HepG2 (cell line): ENCODE results near the gene WIPF3. TPM values are rescaled to one million over a fixed set of nuclear protein-coding genes. Genes with fewer than 3 reads are reported as not detected.

Experiments
- ATAC-seq: fragments of 200-7000 bp; cut with Tn5 transposase; 3 replicates; pipeline ENCODE4 v1.9.1; 2020; ENCODE audit warnings: mild to moderate bottlenecking, moderate library complexity
- BruUV-seq: library from RNA; stranded (reverse); fragments of 400-500 nt; replicated peaks from 2 replicates; lab custom pipeline; 2021; lab: Mats Ljungman, UMichigan
- CTCF ChIA-PET: fragments of 300-600 bp; formaldehyde crosslinking; extraction: SDS; loops from one replicate; lab custom pipeline; 2021; ENCODE audit warnings: low total read pairs, inconsistent platforms, low intra/inter-chr PET ratio; lab: Yijun Ruan, JAX
- POLR2A ChIA-PET: fragments of 350-600 bp; sonication (Branson Sonifier 250); formaldehyde crosslinking; loops from one replicate; lab custom pipeline; 2020; ENCODE audit warnings: antibody characterized with exemption, inconsistent platforms; lab: Yijun Ruan, JAX
- DNase-seq: peaks from one replicate; pipeline ENCODE4 v3.0.0-alpha.2; 2015; ENCODE audit warnings: low spot score
- FAIRE-seq: peaks from 3 replicates; lab custom pipeline; 2011; peaks lifted over from hg19 to GRCh38; lab: Jason Lieb, UNC
- H2AFZ ChIP-seq: one replicate; pipeline ENCODE4 v1.6.1; 2011; ENCODE audit warnings: low read length, inconsistent platforms
- H3K27ac ChIP-seq: fragments of 300-600 bp; 3 replicates; pipeline ENCODE4 v1.8.0; 2011; ENCODE audit warnings: mixed run types, mild to moderate bottlenecking, mixed read lengths, low read length, inconsistent platforms; ENCODE audit not compliant: insufficient read depth; ENCODE audit errors: extremely low read length
- H3K27me3 ChIP-seq, 2 experiments: fragments of 200-600 bp in 1 of 2; 2 replicates in 1 of 2; 3 replicates in 1 of 2; pipeline versions ENCODE4 v1.6.0 to v1.8.0; 2011; ENCODE audit warnings: low read length in 2 of 2, mild to moderate bottlenecking in 2 of 2, moderate library complexity in 2 of 2, inconsistent platforms in 1 of 2; ENCODE audit not compliant: insufficient read depth in 2 of 2, control insufficient read depth in 1 of 2
- H3K36me3 ChIP-seq, 2 experiments: fragments of 200-600 bp in 1 of 2; replicated peaks in 1 of 2; 2 replicates in 1 of 2; 3 replicates in 1 of 2; pipeline versions ENCODE4 v1.5.1 to v1.8.0; 2011; ENCODE audit warnings: low read length in 2 of 2, inconsistent platforms in 1 of 2; ENCODE audit not compliant: insufficient read depth in 2 of 2, control insufficient read depth in 1 of 2
- H3K4me1 ChIP-seq: 2 replicates; pipeline ENCODE4 v1.5.1; 2012; ENCODE audit warnings: low read length, inconsistent platforms; ENCODE audit not compliant: insufficient read depth
- H3K4me2 ChIP-seq: 2 replicates; pipeline ENCODE4 v1.6.0; 2011; ENCODE audit warnings: low read depth, low read length, inconsistent platforms
- H3K4me3 ChIP-seq, 3 experiments: fragments of 200-600 bp in 1 of 3; sonication (generic), shearing (Covaris generic) in 1 of 3; replicated peaks in 1 of 3; 2 replicates each; pipeline ENCODE4 v1.5.1; 2011 to 2016; ENCODE audit warnings: low read length in 3 of 3, inconsistent platforms in 2 of 3, low read depth in 2 of 3, mild to moderate bottlenecking in 2 of 3, control low read depth in 1 of 3, mixed read lengths in 1 of 3; ENCODE audit not compliant: insufficient read depth in 1 of 3
- H3K79me2 ChIP-seq: one replicate; pipeline ENCODE4 v1.6.1; 2011; ENCODE audit warnings: low read length, inconsistent platforms; ENCODE audit not compliant: insufficient read depth
- H3K9ac ChIP-seq: 2 replicates; pipeline ENCODE4 v1.6.0; 2011; ENCODE audit warnings: mild to moderate bottlenecking, low read depth, low read length, inconsistent platforms; ENCODE audit not compliant: insufficient read depth
- H3K9me3 ChIP-seq: 2 replicates; pipeline ENCODE4 v1.5.1; 2012; ENCODE audit warnings: mild to moderate bottlenecking, low read length
- H4K20me1 ChIP-seq: 2 replicates; pipeline ENCODE4 v1.6.0; 2011; ENCODE audit warnings: inconsistent platforms, mild to moderate bottlenecking, low read length, moderate library complexity; ENCODE audit not compliant: insufficient read depth
- BORCS8-MEF2B ChIP-seq: sonication (generic); formaldehyde crosslinking; IDR thresholded peaks from 2 replicates; pipeline ENCODE4 v1.8.0; 2022; ENCODE audit warnings: mild to moderate bottlenecking, missing genetic modification reagents
- BRCA1 ChIP-seq: sonication (generic); formaldehyde crosslinking; IDR thresholded peaks from 2 replicates; pipeline ENCODE4 v1.4.0; 2020; ENCODE audit warnings: missing genetic modification reagents
- ELF3 ChIP-seq: IDR thresholded peaks from 2 replicates; pipeline ENCODE4 v1.6.1; 2016; ENCODE audit warnings: missing genetic modification reagents, missing compliant biosample characterization
- HOXA3 ChIP-seq: sonication (generic); formaldehyde crosslinking; IDR thresholded peaks from 2 replicates; pipeline ENCODE4 v1.5.0; 2020; ENCODE audit warnings: missing genetic modification reagents
- JDP2 ChIP-seq: sonication (generic); formaldehyde crosslinking; IDR thresholded peaks from 2 replicates; pipeline ENCODE4 v1.8.1; 2022; ENCODE audit warnings: missing genetic modification reagents, borderline replicate concordance
- SRF ChIP-seq: IDR thresholded peaks from 2 replicates; pipeline ENCODE4 v1.6.1; 2011; ENCODE audit warnings: mild to moderate bottlenecking, low read depth, low read length, moderate library complexity
- ZNF431 ChIP-seq: sonication (generic); formaldehyde crosslinking; IDR thresholded peaks from 2 replicates; pipeline ENCODE4 v1.9.0; 2022; ENCODE audit warnings: missing genetic modification reagents, low read depth, mild to moderate bottlenecking, borderline replicate concordance
- ZNF550 ChIP-seq: sonication (generic); formaldehyde crosslinking; IDR thresholded peaks from 2 replicates; pipeline ENCODE4 v1.4.0; 2020; ENCODE audit warnings: mild to moderate bottlenecking, missing genetic modification reagents, borderline replicate concordance
- ZNF878 ChIP-seq: sonication (generic); formaldehyde crosslinking; IDR thresholded peaks from 2 replicates; pipeline ENCODE4 v1.8.1; 2023; ENCODE audit warnings: mild to moderate bottlenecking, missing genetic modification reagents, moderate library complexity
- WGBS: methylation state at CpG from one replicate; pipeline ENCODE4 v1.1.6; 2017; ENCODE audit warnings: low lambda C conversion rate; 5-methylcytosine and 5-hydroxymethylcytosine counted together
- in situ Hi-C: cut with HindIII; loops from 2 replicates; pipeline ENCODE4 v1.10.0; 2017; ENCODE audit warnings: low pct_unique_long_range_greater_than_20kb; ENCODE audit not compliant: extremely low pct_ligation_motif_present
- intact Hi-C: fragments of 100-400 bp; cut with micrococcal nuclease; formaldehyde crosslinking; loops from one replicate; pipeline ENCODE4 v1.10.0; 2022; ENCODE audit not compliant: unreplicated experiment
- polyA plus RNA-seq, 8 experiments: library from polyadenylated mRNA; depleted of rRNA in 3 of 8; stranded (reverse) in 7 of 8; unstranded in 1 of 8; fragments of >200 nt; fragmentation: Illumina TruSeq in 4 of 8; extraction: Trizol in 4 of 8; gene quantifications; 2 replicates each; pipeline versions ENCODE4 v1.2.1 to v1.2.3, GENCODE V29; 2011 to 2016; ENCODE audit warnings: low read depth in 4 of 8, missing spikeins in 1 of 8, mixed read lengths in 1 of 8; ENCODE audit not compliant: insufficient read depth in 1 of 8
- total RNA-seq, 5 experiments: library from RNA; depleted of rRNA; stranded (reverse); fragments of >200 nt; fragmentation: Illumina TruSeq; extraction: Trizol; gene quantifications; 2 replicates each; pipeline ENCODE4 v1.2.3, GENCODE V29; 2016; ENCODE audit warnings: low read depth in 1 of 5

WIPF3 gene
- total and polyA plus RNA-seq, 2 of the 13 experiments (the other 11 are each of a cell fraction or from before 2014, with no cell fraction given), result 0.03 TPM; not detected in 1

- TF ChIP-seq ZNF550 (CRISPR knock-in tag), result no peak
- no peak for TF ChIP-seq JDP2 (CRISPR knock-in tag)
- no peak for TF ChIP-seq ZNF431
- TF ChIP-seq ZNF878, result no peak
- no peak for TF ChIP-seq HOXA3
These were observed 116.8 kb downstream of the WIPF3 start (continued) for GRCh38 chr7:29922921-29923700.

- H3K27ac ChIP-seq, result no peak overlapping the region
- peaks cover 8% of the 10 kb centered on the region; the same call in 1 of the 2 replicates for H4K20me1 ChIP-seq
- H3K36me3 ChIP-seq, result peaks cover 27 to 53% of the 10 kb centered on the region in 2 experiments
- POLR2A ChIA-PET, result no interaction called here
- DNase-seq, result no peak
- no peak for FAIRE-seq
- no peak overlapping the region for H3K4me2 ChIP-seq
- H2AFZ ChIP-seq, result no peak overlapping the region
- in situ Hi-C loops, result no loop called here
- intact Hi-C loops, result loop anchor here (5.0 kb wide), 1 partner anchor 47 kb away; no protein-coding TSS in a partner anchor
- H3K27me3 ChIP-seq, result no peaks in the 10 kb centered on the region
- TF ChIP-seq SRF, result no peak
- TF ChIP-seq BRCA1 (CRISPR knock-in tag), result no peak
- TF ChIP-seq ELF3 (CRISPR knock-in tag), result no peak
- TF ChIP-seq BORCS8-MEF2B, result no peak
- TF ChIP-seq, all 625 proteins: peak for 0
- BruUV-seq, result no TSS peak
- 0 out of 3 replicates have a peak, but pooled peaks have one; percentile 22 for ATAC-seq
- no peaks in the 10 kb centered on the region for H3K79me2 ChIP-seq
- CTCF ChIA-PET, result no interaction called here
- no peaks in the 10 kb centered on the region for H3K4me1 ChIP-seq
- H3K9me3 ChIP-seq, result no peaks in the 10 kb centered on the region
- H3K4me3 ChIP-seq, result no peak overlapping the region
- H3K9ac ChIP-seq, result no peak overlapping the region
- WGBS, result 92% methylated on average over 9 of the region's 9 CpGs
These were observed 117.7 kb downstream of the WIPF3 start for GRCh38 chr7:29924006-29924405.
